Globus pallidus (tissue), 1 donor: Measurements from ENCODE around the gene CDCA7.
"Not testable (repeated sequence)": the region's sequence is repeated elsewhere in the genome, so short reads cannot be mapped to it uniquely, and the experiment has no call there.

Experiments
- DNase-seq: peaks from one replicate; pipeline ENCODE4 v3.0.0-alpha.2; 2015; ENCODE audit warnings: low spot score

CDCA7 gene

DNA sequence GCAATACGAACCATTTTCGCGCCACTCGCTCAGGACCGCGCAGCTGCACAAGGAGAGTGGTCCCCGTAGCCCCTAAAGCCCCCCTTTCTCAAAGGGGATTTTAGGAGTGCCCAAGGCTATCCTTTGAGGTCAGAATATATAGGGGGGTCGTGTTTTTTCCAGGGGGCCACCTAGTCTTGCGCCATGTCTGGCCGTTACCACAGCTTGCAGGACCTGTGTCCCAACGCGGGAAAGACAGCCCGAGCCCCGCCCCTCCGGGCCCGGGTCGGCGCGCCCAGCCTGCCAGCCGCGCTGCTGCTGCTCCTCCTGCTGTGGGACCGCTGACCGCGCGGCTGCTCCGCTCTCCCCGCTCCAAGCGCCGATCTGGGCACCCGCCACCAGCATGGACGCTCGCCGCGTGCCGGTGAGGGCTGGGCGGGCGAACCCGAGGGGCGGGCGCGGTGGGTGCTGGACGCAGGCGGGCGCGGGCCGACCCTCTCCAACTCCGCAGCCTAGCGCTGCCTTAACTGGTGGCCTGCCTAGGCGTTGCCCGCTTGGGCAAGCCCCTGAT lies at the start of gene CDCA7:
Gene CDCA7 (plus strand): TSS at position 291 of the 550 bp plus-strand sequence. CDS start 92 bp downstream, at position 383.
- no peak for DNase-seq

GRCh38 chr2:173305303-173305702 lies 49.4 kb upstream of the CDCA7 start:
- DNase-seq, result no peak

- peak; percentile 26 for DNase-seq
These were observed 47.4 kb upstream of the CDCA7 start for GRCh38 chr2:173307293-173307692.

- DNase-seq, result not testable (repeated sequence)
These were observed 45.3 kb upstream of the CDCA7 start for GRCh38 chr2:173309370-173309769.

DNA sequence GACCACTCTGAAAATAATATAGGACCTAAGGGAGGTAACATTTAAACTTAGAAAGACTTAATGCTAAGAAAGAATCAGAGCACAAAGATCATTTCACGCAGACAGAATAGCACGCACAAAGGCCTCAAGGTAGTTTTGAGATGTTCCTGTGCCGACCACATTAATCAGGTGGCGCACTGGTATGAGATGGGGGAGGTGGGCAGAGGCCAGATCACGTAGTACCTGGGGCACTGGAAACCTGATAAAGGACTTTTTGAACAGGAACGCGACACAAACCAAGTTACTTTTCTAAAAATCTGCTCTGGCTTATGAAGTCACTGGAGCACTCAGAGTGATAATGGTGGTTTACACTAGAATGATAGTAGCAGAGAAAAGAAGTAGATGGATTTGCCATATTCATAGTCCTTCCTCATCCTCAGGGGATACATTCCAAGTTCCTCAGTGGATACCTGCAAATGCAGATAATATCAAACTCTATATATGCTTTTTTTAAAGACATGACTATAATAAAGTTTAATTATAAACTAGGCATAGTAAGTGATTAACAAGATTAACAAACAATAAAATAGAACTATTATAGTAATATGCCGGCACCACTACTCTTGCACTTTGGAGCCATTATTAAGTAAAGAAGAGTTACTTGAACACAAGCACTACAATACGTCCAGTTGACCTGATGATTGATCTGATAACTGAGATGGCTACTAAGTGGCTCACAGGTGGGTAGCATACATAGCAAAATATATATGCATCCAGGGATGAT lies 42.6 kb upstream of the CDCA7 start:
- DNase-seq, result no peak

DNA sequence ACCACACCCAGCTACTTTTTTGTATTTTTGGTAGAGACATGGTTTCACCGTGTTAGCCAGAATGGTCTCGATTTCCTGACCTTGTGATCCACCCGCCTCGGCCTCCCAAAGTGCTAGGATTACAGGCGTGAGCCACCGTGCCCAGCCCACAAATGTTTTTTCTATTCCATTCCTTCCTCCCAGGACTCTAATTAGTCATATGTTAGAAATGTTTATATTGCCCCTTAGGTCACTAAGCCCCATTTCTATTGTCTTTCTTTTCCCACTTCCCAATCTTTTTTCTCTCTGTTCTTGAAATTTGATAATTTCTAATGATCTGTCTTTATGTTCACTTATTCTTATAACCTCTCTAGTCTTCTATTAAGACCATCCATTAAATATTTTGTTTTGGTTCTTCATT lies 31.3 kb upstream of the CDCA7 start:
- no peak for DNase-seq

- no peak for DNase-seq
These were observed 27.9 kb upstream of the CDCA7 start for GRCh38 chr2:173326806-173327205.

GRCh38 chr2:173327421-173327820 lies 27.3 kb upstream of the CDCA7 start:
- no peak for DNase-seq

- DNase-seq, result not testable (repeated sequence)
These were observed 21.7 kb upstream of the CDCA7 start for GRCh38 chr2:173333003-173333402.

DNA sequence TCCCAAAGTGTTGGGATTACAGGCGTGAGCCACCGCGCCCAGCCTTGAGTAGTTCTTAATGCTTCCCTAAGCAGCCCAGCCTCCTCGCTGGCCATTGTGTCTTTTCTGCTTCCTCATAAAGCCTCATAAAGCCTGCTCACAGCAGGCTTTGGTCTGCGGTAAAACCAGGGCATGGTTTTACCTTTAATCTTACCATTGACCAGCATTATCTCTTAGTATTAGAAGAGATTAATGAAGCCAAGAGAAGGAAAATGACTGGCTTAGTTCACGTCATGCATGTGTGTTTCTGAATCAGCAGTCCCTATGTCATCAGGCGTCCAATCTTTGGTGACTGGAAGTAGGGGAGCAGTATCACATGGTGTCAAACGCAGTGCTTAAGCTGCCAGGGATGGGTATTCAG lies 14.9 kb upstream of the CDCA7 start:
- no peak for DNase-seq

DNA sequence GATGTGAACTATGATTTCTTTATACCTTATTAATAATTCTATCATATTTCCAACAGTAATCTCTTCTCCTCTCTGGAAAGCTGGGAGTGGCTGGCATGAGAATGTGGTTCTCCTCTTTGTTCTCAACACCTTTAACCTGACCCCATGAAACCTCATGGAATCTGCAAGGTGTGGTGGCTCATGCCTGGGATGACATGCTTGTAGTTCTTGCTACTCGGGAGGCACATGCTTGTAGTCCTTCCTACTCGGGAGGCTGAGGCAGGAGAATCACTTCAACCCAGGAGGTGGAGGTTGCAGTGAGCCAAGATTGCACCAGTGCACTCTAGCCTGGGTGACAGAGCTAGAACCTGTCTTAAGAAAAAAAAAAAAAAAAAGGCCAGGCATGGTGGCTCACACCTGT lies 10.8 kb upstream of the CDCA7 start:
- no peak for DNase-seq

DNA sequence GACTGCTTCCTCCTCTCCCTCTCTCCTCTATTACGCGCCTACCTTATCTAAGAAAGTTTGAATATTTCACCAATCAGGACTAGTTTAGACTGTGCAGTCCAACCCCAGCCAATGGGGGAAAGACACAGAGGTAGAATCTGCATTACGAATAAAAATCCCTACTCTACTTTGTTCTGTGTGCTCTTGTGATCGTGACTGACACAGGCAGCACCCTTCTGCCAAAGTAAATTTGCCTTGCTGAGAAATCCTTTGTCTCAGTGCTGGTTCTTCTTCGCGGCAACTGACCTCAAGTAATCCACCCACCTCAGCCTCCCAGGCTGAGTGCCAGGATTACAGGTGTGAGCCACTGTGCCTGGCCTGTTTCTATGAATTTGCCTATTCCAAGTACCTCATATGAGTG lies 8.6 kb upstream of the CDCA7 start:
- no peak for DNase-seq

DNA sequence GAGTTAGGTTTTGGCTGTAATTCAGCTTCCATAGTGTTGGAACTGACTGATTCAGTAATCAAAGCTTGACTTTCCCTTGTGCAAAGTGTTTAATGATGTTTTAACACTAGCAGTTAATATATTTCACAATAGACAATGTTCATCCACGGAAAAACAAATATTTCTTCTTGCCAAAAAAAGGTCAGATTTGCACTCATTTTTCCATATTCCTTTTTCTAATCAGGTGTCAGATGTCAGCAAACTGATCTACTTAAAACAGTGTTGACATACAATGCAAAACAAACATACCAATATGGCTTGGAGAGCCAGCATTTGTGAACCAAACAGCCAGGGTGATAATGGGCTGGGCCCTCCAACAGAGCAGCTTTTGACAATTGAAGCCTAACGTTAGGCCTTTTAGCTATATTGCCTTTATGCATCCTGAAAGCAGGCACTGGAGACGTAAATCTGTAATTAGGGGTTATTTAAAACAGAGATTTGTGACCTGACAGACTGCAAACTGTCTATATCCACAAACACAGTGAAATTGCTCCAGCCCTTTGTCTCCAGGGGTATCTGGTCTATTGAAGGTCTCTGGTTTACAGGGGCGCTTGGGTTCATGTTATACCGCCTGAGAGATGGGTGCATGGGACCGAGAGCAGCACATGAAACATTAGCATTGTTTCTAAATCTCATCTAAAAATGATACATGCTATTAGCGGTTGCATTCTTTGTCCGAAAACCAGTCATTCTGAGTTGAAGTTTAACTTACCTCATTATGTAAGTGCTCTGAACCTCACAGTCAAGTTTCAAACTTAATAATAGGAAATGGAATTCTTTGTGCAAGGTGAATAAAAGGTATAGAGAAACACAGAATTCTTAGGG lies 7.1 kb upstream of the CDCA7 start:
- DNase-seq, result no peak

- DNase-seq, result no peak
These were observed 5.4 kb upstream of the CDCA7 start for GRCh38 chr2:173349287-173349686.

GRCh38 chr2:173350383-173350782 lies 4.3 kb upstream of the CDCA7 start:
- no peak for DNase-seq

DNA sequence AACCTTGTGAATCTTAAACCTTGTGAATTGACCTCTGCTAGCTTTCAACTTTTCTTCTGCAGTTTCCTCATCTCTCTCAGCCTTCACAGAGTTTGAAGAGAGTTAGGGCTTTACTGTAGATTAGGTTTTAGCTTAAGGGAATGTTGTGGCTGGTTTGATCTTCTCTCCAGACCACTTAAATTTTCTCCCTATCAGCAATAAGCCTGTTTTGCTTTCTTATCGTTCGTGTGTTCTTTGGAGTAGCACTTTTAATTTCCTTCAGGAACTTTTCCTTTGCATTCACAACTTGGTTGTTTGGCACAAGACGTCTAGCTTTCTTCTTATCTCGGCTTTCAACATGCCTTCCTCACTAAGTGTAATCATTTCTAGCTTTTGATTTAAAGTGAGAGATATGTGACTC lies 2.8 kb upstream of the CDCA7 start:
- DNase-seq, result no peak

DNA sequence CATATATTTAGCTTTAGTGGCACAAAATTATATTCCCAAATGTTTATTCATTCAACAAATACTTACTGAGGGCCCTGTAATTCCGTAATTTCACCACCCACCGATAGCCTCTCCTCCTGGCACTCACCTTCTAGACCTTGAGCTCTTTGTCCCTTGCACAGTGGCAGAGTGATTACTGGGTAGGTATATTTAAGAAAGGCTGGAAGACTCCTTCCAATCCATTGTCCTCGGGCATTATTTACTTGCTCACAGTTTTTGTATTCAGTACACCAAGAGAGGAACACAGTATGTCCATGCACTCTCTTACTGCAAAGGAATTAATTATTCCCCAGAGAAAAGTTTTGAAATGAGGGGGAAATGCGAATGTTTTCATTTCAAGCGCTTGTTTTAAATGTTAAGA lies 1.1 kb upstream of the CDCA7 start:
- no peak for DNase-seq

GRCh38 chr2:173354073-173354581 lies 545 bp upstream of the CDCA7 start:
- no peak for DNase-seq

GRCh38 chr2:173355132-173355865 lies 627 bp downstream of the CDCA7 start:
- no peak for DNase-seq

DNA sequence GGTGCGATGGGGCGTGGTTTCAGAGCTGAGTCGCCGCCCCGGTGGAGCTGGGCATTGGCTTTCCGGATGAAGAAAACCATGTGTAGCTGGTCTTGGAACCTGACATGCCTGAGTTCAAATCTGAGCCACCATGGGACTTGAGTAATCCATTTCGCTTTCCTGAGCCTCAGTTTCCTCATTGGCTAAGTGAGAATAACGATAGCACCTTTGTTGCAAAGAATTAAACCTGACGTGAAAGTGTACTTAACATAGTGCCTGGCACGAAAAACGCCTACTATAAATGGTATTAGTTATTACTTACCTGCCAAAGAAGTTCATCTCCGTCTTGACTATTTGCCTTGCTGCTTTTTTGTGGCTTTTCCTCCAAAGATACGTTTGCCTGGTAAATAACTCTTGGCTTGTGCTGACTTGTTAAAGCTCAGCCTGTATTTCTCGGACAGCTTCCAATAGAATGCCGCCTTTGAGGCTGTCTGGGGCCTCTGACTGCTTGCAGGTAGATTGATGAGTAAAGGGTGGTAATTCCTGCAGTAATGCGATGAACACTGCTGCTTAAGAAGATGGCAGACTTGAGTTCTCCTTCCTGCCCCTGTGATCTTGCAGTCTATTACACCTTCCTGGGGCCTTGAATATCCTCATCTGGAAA lies 1.3 kb downstream of the CDCA7 start:
- DNase-seq, result no peak

- no peak for DNase-seq
These were observed 2.7 kb downstream of the CDCA7 start for GRCh38 chr2:173357346-173357745.

DNA sequence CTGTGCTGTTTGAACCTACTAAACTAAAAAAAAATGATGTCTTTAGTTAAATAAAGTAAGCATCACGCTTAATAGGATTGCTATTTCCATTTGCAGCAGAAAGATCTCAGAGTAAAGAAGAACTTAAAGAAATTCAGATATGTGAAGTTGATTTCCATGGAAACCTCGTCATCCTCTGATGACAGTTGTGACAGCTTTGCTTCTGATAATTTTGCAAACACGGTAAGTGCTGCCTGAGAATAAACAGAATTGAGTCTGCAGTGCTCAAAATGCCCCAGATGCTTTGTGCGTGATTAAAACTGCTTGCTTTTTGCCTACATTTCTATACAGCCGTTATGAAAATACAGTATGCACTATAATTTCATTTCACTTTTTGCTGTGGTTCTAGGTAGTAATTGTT lies 3.9 kb downstream of the CDCA7 start:
- DNase-seq, result no peak
